ENCODE measurements around the gene ANTXR1.

- no peak for TF ChIP-seq CTCF (optimal IDR thresholded peaks at IDR 0.05 in 1 of 3, IDR thresholded peaks at IDR 0.05 in 1 of 3, conservative IDR thresholded peaks at IDR 0.05 in 1 of 3; ENCODE audit: extremely low read depth in 1 of 3, insufficient read depth in 2 of 3, low read length in 3 of 3)
- TF ChIP-seq EZH2 (IDR thresholded peaks at IDR 0.05; ENCODE audit: low read length), result no peak
Measured at GRCh38 chr2:69131452-69131851, 118.5 kb downstream of the ANTXR1 start.

All from keratinocyte (primary cell).